GM19397 (cell line): Measurements from ENCODE around the gene MAP4K2.

Source experiments
- ATAC-seq: cut with Tn5 transposase; IDR thresholded peaks from one replicate; pipeline ENCODE4 v1.9.1; 2021; ENCODE audit warnings: mild to moderate bottlenecking, moderate library complexity; ENCODE audit not compliant: unreplicated experiment

The MAP4K2 gene

DNA sequence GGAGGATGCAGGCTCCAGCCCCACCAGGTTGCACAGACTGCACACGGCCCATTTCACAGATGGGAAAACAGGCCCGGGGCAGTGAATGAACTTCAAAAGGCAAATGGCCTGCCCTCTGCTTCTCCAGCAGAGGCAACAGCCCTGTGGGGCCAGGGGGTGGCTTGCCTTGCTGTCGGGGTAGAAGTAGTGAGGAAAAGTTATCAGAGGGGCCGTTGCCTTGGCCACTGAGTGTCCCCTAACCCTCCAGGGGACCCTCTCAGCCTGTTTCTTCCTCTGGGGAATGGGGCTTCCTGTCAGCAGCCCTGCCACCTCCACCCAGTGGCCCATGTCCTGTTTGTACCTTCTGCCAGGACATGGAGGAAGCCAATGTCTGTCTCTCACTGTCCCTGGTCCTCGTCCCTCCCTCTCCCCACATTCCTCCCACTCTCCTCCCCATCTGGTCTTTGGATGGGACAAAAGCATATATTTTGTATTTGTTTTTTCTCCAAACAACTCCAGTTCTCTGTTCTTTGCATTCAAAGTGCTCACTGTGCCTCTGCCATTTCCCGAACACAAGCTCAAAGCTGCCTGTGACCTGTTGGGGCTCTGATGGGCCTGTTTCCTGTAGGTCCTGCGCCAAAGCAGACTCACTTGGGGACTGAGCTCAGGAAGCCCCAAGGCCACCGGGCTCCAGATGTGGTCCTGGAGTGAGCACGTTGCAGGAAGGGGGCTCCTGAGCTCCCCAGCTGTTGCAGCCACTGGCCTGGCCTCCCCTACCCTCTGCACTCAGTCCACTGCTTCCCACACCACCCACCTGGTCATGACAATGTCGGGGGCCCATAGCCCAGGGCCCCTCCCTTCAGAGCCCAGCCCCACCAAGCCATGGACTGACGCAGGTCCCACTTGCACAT is 9.5 kb downstream of the MAP4K2 start:
- ATAC-seq = no peak

DNA sequence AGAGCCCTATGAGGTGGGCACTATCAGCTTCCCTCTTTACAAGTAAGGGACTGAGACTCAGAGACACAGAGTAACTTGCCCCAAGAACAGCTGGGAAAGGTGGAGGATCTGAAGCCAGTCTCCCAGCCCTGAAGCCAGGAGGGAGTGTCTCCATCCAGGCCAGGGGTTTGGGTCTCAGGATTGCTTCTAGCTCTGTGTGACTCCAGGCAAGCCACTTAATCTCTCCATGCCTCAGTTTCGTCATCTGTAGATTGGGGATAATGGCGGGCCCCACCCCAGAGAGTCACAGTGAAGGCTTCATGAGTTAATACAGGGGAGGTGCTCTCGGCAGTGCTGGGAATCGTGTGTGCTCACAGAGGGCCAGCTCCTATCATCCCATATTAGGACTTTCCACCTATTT is 10.5 kb downstream of the MAP4K2 start:
- ATAC-seq = no peak

DNA sequence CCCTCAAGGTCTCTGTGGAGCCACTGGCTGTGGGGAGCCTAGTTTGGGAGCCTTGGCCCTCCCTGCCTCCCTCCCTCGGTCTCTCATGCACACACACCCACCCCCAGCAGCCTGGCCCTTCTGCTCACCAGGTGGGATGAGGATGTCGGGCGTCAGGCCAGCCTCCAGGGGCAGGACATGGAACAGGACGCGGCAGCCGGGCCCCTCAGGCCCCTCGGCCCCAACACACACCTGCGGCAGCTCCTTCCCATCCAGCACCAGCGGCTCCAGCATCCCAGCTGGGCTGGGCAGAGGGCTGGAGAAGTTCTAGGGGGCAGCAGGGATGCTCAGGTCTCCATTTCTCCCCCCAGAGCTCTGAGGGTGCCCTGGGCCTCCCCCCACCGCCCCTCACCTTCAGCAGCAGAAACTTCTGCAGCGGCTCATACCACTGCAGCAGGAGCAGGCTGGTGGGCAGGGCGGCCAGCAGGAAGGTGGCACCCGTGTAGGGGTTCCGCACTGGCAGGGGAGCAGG is 11.2 kb downstream of the MAP4K2 start:
- ATAC-seq = no peak

DNA sequence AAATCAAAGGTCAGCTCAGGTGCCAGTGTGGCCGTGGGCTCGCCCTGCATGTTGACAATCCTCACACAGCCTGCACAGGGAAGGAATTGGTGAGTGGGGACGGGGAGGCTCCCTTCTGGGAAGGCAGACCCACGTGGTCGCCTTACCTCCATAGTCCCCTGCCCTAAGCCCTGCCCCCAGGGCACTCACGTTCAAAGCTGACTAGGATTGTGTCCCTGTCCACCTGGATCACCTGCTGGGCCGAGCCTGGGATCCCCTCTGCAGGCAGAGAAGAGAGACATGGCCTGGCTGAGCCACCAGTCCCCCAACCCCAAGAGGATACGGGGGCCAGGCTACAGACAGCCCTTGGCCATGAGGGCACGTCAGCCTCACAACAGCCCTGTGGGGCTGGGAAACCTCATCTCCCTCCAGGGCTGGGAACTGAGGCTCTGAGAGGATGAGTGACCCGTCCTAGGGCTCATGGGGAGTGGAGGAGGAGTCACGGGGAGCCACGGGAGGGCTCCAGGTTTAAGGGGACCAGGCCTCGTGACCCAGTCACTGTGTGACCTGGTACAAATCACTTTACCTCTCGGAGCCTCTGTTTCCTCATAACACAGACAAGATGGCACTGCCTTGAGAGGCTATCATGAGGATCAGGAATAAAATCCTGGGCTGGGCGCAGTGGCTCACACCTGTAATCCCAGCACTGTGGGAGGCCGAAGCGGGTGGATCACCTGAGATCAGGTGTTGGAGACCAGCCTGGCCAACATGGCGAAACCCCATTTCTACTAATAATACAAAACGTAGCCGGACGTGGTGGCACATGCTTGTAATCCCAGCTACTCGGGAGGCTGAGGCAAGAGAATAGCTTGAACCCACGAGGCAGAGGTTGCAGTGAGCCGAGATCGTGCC is 12.6 kb downstream of the MAP4K2 start:
- ATAC-seq = no peak

DNA sequence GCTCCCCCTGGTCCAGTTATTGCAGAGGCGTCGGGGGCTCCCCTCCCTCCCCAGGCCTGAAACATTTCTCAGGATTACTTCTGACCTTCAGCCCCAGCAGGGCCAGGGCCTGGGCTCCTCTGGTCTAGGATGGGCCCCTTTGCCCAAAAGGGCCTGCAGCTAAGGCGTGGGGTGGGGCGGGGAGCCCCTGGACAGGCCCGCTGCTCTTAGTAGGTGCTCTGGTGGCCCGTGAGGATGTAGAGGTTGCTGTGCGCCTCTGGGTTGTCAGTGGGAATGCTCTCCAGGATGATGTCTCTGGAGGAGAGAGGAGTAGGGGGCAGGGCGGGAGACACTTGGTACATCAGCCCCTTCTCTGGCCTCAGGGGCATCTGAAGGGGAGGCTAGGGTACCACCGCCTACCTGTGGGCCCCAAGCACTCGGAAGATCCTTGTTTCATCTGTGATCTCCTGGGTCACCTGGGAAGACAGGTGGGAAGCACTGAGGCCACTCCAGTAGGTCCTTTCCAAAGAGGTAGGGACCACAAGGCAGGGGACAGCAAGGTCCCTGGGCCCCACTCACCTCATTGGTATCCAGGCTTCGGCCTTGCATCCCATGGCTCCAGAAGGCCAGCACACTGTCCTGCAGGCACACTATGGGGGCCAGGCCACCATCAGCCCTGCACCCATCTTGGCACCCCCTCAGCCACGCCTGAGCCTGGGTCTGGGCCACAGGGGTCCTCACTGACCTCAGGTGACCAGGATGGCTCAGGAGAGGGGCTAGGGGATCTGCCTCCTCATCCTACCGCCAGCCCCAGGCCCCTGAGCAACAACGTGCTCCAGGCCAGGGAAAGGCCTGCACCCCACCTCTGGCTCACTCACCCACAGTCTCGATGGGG is 13.4 kb downstream of the MAP4K2 start:
- no peak for ATAC-seq

DNA sequence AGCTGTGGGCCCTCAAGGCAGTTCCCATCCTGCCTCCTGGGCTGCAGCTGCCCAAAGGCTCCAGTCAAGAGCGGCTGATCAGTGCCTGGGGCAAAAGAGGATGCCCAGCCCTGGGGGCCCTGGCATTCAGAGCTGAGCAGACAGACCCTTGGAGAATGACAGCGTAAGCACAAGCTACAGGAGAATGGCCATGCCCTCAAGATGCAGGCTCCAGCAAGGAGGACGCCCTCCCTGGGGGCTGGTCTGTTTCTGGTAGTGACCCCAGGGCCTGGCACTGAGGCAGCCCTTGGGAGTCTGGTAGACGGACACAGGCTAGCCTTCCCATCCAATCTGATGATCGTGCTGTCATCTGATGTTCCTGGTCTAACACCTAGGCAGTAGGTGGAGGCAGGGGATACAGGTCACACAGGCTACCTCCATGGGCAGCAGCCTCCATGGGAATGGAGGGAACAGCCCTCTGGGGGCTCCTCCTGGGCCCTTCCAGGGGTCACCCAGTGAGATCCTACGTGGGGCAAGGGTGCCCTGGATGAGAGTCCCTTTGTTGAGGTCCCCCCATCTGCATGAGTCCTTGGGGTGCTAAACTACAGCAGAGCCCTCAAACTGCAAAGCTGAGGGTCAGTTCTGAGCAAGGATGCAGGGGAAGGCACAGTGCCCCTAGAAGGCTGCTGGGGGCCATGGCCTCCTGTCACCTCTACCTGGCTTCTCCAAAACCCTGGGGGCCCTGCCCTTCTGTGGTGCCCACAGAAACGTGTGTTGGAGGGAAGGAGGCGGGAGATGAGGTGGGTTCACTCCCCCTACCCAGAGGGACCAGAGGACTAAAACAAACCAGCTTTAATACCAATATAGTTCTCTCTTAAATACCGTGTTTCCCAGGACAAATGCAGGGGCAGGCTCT is 14.4 kb downstream of the MAP4K2 start:
- no peak for ATAC-seq

DNA sequence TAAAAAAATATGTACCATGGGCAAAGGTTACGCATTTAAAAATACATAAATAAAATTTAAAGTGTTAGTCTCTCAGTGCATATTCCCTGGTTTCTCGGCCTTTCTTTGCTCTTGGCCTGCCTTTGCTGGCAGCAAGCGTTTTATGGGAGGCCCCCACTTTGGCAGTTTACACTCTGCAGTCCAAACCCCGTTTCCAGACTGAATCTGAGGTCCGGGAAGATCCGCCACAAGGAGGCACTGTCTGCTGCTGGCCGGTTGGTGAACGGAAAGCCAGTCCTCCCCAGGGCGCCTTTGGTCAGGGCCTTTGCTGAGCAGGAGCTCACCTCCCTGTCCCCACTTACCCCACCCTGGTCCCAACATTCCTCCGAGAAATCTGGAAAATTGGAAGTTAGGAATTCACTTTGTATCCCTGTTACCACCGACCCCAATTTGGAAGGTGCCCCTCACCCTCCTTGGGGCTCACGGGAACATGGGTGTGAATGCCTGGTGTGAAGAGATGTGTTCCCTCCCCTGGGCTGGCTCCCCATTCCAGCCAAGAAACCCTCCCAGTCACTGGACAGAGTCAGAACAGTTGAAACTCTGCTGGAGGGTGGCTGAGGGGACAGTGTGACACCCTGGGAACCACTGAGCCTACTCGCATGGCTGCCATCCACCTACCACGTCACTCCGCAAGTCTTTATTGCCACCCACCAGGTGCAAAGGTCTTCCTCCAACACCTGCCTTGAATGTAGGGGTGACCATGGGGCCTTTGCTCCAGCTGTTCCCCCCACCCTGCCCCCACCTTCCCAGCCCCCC is 15.3 kb downstream of the MAP4K2 start:
- no peak for ATAC-seq

DNA sequence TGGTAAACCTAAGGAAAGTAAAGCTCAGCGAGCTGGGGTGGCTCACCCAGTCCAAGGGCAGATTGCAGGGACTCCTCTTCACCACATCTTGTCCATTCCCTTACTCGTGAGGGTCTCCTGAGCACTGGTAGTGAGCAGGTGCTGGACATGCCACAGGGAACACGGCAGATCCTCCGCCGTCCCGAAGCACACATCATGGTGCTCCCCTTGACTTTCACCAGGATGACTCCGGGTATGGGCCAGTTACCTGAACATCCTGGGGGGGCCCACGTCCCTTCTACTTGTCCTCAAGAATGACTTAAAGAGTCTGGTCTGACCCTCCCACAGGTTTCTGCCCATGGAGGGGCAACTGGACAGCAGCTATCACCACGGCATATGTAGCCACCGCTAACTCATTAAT is 16.7 kb downstream of the MAP4K2 start:
- ATAC-seq = no peak

DNA sequence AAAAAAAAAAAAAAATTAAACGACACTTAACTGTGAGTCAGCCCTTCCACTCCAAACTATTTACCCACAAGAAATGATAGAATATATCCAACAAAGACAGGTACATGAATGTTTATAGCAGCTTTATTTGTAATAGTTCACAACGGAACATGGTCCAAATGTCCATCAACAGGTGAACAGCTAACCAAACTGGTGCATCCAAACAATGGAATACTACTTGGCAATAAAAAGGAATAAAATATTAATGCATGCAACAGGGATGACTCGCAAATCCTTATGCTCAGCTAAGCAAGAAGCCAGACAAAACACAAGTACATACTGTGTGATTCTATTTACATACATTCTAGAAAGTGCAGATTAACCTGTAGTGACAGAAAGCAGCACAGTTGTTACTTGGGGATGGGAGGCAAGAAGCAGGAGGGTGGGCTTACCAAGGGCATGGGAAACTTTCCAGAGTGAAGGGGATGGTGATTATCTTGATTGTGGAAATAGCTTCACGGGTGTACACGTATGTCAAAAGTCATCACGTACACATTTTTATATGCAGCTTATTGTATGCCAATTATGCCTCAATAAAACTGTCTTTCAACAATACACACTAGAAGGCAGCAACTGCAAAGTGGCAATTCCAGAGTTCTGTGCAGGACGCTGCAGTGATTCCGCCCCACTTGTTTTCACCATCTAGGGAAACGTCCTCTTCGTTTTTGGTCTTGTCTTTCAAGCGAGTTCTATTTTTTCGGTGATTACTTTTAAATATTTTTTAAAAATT is 18.0 kb downstream of the MAP4K2 start:
- ATAC-seq = no peak

DNA sequence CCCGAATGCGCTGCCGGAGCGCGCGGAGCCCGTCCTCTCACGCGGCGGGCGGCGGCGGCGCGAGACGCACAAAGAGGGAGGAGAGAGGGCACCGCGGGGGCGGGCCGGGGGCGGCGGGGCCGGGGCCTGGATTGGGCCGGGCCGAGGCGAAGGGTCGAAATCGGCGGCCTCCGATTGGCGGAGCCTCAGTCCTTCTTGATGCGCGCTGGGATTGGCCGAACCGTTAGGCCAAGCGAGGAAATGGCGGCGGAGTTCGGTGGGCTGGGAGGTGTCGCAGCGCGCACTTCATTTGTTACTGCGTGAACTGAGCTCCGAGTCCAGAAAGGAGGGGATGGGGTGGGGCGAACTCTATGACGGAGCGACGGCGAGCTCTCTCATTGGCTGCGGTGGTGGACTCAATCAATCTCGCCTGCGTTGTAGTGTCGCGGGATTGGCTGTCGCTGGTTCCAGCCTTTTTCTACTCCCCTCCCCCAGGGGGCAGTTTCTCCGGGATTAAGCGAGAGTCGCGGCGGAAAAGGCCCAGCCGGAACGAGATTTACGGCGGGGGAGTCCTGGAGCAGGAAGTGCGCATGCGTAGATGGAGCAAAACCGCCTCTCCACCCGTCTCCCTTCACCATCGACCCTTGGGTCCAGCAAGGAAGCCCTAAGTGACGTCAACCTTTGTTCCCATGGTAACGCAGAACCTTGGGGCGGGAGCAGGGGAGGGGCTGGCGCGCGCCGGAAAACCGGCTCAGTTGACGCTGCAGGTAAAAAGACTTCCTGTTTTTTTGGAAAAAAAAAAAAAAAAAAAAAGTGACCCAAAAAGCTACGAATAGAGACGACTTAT is 24.3 kb downstream of the MAP4K2 start, which contains the start of gene SF1:
Gene SF1, minus strand, starts transcription at position 70 of the 826 bp plus-strand sequence. CDS start 150 bp downstream, outside the sequence.
- ATAC-seq = peak; percentile 74

DNA sequence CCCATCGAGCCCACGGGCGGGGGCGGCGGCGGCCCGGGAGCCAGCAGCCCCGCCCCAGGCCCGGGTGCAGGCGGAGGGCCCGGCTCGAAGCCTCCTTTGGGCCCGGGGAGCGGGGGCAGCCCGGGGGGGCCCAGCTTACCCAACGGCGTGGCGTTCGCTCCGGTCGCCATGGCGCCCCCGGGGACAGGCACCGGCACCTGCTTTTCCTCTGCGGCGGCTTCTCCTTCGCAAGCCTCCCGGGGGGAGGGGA is 24.9 kb downstream of the MAP4K2 start:
- ATAC-seq = no peak

DNA sequence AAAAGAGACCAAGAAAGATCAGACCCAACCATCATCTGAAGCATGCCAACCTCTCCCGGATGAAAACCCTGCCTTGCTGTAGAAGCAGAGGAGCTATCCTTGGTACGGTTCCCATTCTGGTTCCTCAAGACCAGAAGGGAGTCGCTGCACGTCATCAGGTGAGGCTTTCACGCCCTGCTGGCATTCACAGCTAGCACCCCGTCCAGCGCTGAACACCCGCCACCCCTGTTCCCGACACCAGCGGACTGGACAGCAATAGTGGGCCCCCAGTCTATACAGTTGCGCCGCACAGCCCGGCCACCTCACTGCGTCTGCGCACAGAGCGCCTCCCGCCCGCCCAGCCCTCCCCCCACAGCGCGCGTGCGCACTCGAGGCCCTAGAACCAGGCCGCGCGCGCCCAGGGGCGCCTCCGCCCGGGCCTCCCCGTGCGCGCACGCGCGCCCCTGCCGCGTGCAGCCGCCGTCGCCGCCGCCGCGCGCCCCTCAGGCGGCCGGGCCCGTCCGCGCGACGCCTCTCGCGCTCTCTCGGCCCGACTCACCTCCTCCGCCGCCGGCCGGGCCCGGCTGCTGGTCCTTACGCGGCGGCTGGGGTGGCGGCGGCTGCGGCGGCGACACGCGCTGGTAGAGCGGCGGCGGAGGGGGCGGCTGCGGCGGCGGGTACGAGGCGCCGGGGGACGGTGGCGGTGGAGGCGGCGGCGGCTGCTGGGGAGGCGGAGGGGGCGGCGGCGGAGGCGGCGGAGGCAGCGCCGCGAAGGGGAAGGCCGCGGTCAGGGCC is 25.4 kb downstream of the MAP4K2 start:
- ATAC-seq = peak; percentile 29

DNA sequence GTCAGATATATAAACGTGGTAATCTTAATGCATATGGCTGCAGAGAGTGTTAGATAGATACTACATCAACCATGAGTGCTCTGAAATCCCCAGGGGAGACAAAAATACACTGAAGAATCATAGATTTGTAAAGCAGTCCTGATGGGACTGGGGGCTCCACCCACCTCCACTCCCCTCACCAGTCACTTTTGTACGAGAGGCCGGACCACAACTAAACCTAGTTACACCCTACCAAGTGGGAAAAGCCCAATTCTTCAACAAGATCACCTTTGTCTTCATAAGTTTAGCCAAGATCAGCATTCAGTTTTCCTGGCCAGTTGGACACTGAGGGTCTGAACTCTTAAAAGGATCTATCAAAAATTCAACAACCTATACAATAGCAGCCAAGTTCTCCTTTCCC is 26.1 kb downstream of the MAP4K2 start:
- no peak for ATAC-seq

DNA sequence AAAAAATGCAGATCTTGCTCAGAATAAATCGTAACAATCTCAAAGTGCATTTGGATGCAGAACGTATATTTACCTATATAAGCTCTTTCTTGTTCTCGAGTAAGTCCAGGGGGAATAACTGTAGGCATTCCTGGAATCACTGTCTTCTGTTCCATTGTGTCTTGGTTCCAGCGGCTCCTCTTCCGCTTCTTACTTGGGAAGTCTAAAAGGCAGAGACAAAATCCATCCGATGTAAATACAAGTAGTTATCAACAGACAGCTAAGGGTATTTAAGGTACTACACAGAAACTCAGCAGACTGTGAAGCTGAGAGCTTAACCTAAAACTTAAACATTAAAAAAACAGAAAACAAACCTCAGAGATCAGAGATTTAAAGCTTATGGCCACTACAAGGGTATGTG is 26.6 kb downstream of the MAP4K2 start:
- no peak for ATAC-seq

DNA sequence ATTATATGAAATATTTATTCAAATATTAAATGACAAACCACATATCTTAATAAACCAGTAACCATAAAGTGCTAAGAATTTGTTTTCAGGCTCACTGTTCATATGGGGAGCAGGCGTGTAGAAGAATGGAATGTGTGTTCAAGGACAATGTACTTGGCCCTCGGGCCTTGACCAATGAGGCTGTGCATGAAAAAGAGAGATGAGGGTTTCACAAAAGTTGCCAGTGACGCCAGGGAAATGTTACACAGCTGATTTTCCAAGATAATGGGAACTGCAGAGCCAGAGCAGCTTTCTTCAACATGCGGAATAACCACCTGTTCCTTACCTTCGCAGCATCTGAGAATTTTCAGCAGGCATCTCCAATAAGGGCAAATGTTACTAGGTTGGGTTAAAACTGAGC is 28.9 kb downstream of the MAP4K2 start:
- no peak for ATAC-seq

DNA sequence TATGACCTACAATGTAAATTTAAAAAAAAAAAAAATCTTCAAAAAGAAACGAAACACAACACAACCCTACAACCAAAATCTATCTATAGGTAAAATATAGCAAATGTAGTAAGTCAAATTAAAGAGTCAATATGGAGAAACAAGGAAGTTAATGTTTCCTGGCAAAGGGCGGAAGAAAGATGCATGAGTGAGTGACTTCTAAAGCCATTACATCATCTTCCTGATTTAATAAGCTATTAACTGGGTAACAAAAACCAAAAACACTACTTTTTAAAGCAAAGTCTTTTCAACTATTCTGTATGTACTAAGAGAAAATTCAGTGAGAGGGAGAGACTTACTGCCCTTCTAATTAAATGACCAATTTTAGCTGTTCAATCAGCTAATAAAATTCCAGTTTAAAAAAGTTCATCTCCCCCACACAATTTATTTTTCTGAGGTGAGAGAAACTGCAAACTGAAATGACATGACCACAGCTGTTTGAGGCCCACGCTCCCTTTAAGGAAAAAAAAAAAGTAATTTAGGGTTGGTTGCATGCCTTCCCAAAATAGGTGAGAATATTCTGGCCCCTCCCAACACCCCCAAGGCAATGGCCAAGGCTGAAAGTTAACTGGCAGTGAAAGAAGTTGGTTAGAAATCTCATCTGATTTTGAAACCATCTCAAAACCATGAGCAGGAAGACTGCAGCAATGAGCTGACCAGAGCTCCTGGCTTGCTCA is 30.6 kb downstream of the MAP4K2 start:
- no peak for ATAC-seq
